ENCODE results near the gene ALK. TPM values are rescaled to one million over a fixed set of nuclear protein-coding genes. Genes with fewer than 3 reads are reported as not detected.
"Not testable (repeated sequence)": the region's sequence is repeated elsewhere in the genome, so short reads cannot be mapped to it uniquely, and the experiment has no call there.

The ALK gene
- total and polyA plus RNA-seq, 3 experiments from 2014 or later: not detected

GRCh38 chr2:29751390-29751789 lies 170.0 kb downstream of the ALK start:
- H3K36me3 Mint-ChIP-seq: no peaks in the 10 kb centered on the region
- Histone ChIP-seq H3K27me3 (ENCODE audit: insufficient read depth, low read length, poor library complexity, severe bottlenecking) (no peaks in the 10 kb centered on the region), H3K4me3 (ENCODE audit: low read length) (no peak overlapping the region), H3K9me3 (ENCODE audit: low read length) (no peaks in the 10 kb centered on the region), H3K4me1 (ENCODE audit: insufficient read depth, low read length) (no peaks in the 10 kb centered on the region), H3K27ac (ENCODE audit: low read depth, low read length) (no peak overlapping the region), H3K36me3 (ENCODE audit: insufficient read depth, low read length) (no peaks in the 10 kb centered on the region)
- H3K27me3 Mint-ChIP-seq: peaks cover 0 to 8% of the 10 kb centered on the region in 2 donors
- no peak overlapping the region for H3K27ac Mint-ChIP-seq
- no peaks in the 10 kb centered on the region for H3K4me1 Mint-ChIP-seq
- no peak overlapping the region for H3K4me3 Mint-ChIP-seq
- no peaks in the 10 kb centered on the region for H3K9me3 Mint-ChIP-seq
- no peak for DNase-seq
- POLR2A ChIA-PET: no interaction called here
- CTCF ChIA-PET: no interaction called here

GRCh38 chr2:29750463-29750862 lies 170.9 kb downstream of the ALK start:
- H3K27ac Mint-ChIP-seq; H3K27me3 Mint-ChIP-seq; H3K4me3 Mint-ChIP-seq; H3K4me3 ChIP-seq (ENCODE audit: low read length); H3K4me1 ChIP-seq (ENCODE audit: insufficient read depth, low read length); H3K36me3 ChIP-seq (ENCODE audit: insufficient read depth, low read length); POLR2A ChIA-PET; H3K27ac ChIP-seq (ENCODE audit: low read depth, low read length); H3K9me3 Mint-ChIP-seq; DNase-seq; H3K4me1 Mint-ChIP-seq; H3K36me3 Mint-ChIP-seq; CTCF ChIA-PET; H3K27me3 ChIP-seq (ENCODE audit: insufficient read depth, low read length, poor library complexity, severe bottlenecking); H3K9me3 ChIP-seq (ENCODE audit: low read length): not testable (repeated sequence)

GRCh38 chr2:29749843-29750242 lies 171.5 kb downstream of the ALK start:
- Mint-ChIP-seq H3K4me1 (no peaks in the 10 kb centered on the region), H3K36me3 (no peaks in the 10 kb centered on the region), H3K27ac (no peak overlapping the region), H3K4me3 (no peak overlapping the region), H3K9me3 (no peaks in the 10 kb centered on the region), H3K27me3 (peaks cover 0 to 8% of the 10 kb centered on the region in 2 donors)
- Histone ChIP-seq H3K27me3 (ENCODE audit: insufficient read depth, low read length, poor library complexity, severe bottlenecking) (no peaks in the 10 kb centered on the region), H3K4me3 (ENCODE audit: low read length) (no peak overlapping the region), H3K36me3 (ENCODE audit: insufficient read depth, low read length) (no peaks in the 10 kb centered on the region), H3K9me3 (ENCODE audit: low read length) (no peaks in the 10 kb centered on the region), H3K4me1 (ENCODE audit: insufficient read depth, low read length) (no peaks in the 10 kb centered on the region), H3K27ac (ENCODE audit: low read depth, low read length) (no peak overlapping the region)
- no peak for DNase-seq
- POLR2A ChIA-PET: no interaction called here
- CTCF ChIA-PET: no interaction called here

- H3K9me3 Mint-ChIP-seq: no peaks in the 10 kb centered on the region
- CTCF ChIA-PET: no interaction called here
- no peak for DNase-seq
- Histone ChIP-seq H3K36me3 (ENCODE audit: insufficient read depth, low read length) (no peaks in the 10 kb centered on the region), H3K9me3 (ENCODE audit: low read length) (no peaks in the 10 kb centered on the region), H3K4me3 (ENCODE audit: low read length) (no peak overlapping the region), H3K27ac (ENCODE audit: low read depth, low read length) (no peak overlapping the region), H3K4me1 (ENCODE audit: insufficient read depth, low read length) (no peaks in the 10 kb centered on the region), H3K27me3 (ENCODE audit: insufficient read depth, low read length, poor library complexity, severe bottlenecking) (no peaks in the 10 kb centered on the region)
- no peak overlapping the region for H3K27ac Mint-ChIP-seq
- H3K4me3 Mint-ChIP-seq: no peak overlapping the region
- no peaks in the 10 kb centered on the region for H3K36me3 Mint-ChIP-seq
- peaks cover 3 to 12% of the 10 kb centered on the region in 2 donors for H3K27me3 Mint-ChIP-seq
- POLR2A ChIA-PET: no interaction called here
- H3K4me1 Mint-ChIP-seq: no peaks in the 10 kb centered on the region
Measured at GRCh38 chr2:29749041-29749440, 172.3 kb downstream of the ALK start.

GRCh38 chr2:29747786-29748470 lies 173.5 kb downstream of the ALK start:
- H3K36me3 Mint-ChIP-seq: no peaks in the 10 kb centered on the region
- H3K27ac Mint-ChIP-seq: no peak overlapping the region
- H3K9me3 ChIP-seq (ENCODE audit: low read length): no peaks in the 10 kb centered on the region
- H3K4me1 Mint-ChIP-seq: no peaks in the 10 kb centered on the region
- CTCF ChIA-PET: no interaction called here
- no peak overlapping the region for H3K4me3 ChIP-seq (ENCODE audit: low read length)
- POLR2A ChIA-PET: no interaction called here
- H3K27me3 Mint-ChIP-seq: peaks cover 5% of the 10 kb centered on the region in 2 donors
- no peaks in the 10 kb centered on the region for H3K9me3 Mint-ChIP-seq
- H3K27me3 ChIP-seq (ENCODE audit: insufficient read depth, low read length, poor library complexity, severe bottlenecking): no peaks in the 10 kb centered on the region
- H3K4me1 ChIP-seq (ENCODE audit: insufficient read depth, low read length): no peaks in the 10 kb centered on the region
- H3K4me3 Mint-ChIP-seq: no peak overlapping the region
- H3K27ac ChIP-seq (ENCODE audit: low read depth, low read length): no peak overlapping the region
- no peaks in the 10 kb centered on the region for H3K36me3 ChIP-seq (ENCODE audit: insufficient read depth, low read length)
- DNase-seq: no peak

- DNase-seq: no peak
- Histone ChIP-seq H3K36me3 (ENCODE audit: insufficient read depth, low read length) (no peaks in the 10 kb centered on the region), H3K27ac (ENCODE audit: low read depth, low read length) (no peak overlapping the region), H3K9me3 (ENCODE audit: low read length) (no peaks in the 10 kb centered on the region), H3K4me3 (ENCODE audit: low read length) (no peak overlapping the region), H3K4me1 (ENCODE audit: insufficient read depth, low read length) (no peaks in the 10 kb centered on the region), H3K27me3 (ENCODE audit: insufficient read depth, low read length, poor library complexity, severe bottlenecking) (no peaks in the 10 kb centered on the region)
- ChIA-PET POLR2A (no interaction called here), CTCF (no interaction called here)
- Mint-ChIP-seq H3K36me3 (no peaks in the 10 kb centered on the region), H3K9me3 (no peaks in the 10 kb centered on the region), H3K27me3 (peaks cover 5% of the 10 kb centered on the region in 2 donors), H3K4me3 (no peak overlapping the region), H3K27ac (no peak overlapping the region), H3K4me1 (no peaks in the 10 kb centered on the region)
Measured at GRCh38 chr2:29744976-29745375, 176.4 kb downstream of the ALK start.

GRCh38 chr2:29743516-29743915 lies 177.9 kb downstream of the ALK start:
- Histone ChIP-seq H3K27ac (ENCODE audit: low read depth, low read length) (no peak overlapping the region), H3K36me3 (ENCODE audit: insufficient read depth, low read length) (no peaks in the 10 kb centered on the region), H3K9me3 (ENCODE audit: low read length) (no peaks in the 10 kb centered on the region), H3K4me1 (ENCODE audit: insufficient read depth, low read length) (no peaks in the 10 kb centered on the region), H3K27me3 (ENCODE audit: insufficient read depth, low read length, poor library complexity, severe bottlenecking) (no peaks in the 10 kb centered on the region), H3K4me3 (ENCODE audit: low read length) (no peak overlapping the region)
- DNase-seq: no peak
- H3K9me3 Mint-ChIP-seq: no peaks in the 10 kb centered on the region
- H3K36me3 Mint-ChIP-seq: no peaks in the 10 kb centered on the region
- peaks cover 5% of the 10 kb centered on the region in 2 donors for H3K27me3 Mint-ChIP-seq
- H3K4me3 Mint-ChIP-seq: no peak overlapping the region
- H3K27ac Mint-ChIP-seq: no peak overlapping the region
- POLR2A ChIA-PET: no interaction called here
- no peaks in the 10 kb centered on the region for H3K4me1 Mint-ChIP-seq
- CTCF ChIA-PET: no interaction called here

GRCh38 chr2:29742656-29743055 lies 178.7 kb downstream of the ALK start:
- no peak overlapping the region for H3K27ac Mint-ChIP-seq
- POLR2A ChIA-PET: no interaction called here
- no peaks in the 10 kb centered on the region for H3K36me3 Mint-ChIP-seq
- no peaks in the 10 kb centered on the region for H3K9me3 Mint-ChIP-seq
- Histone ChIP-seq H3K4me3 (ENCODE audit: low read length) (no peak overlapping the region), H3K27ac (ENCODE audit: low read depth, low read length) (no peak overlapping the region), H3K27me3 (ENCODE audit: insufficient read depth, low read length, poor library complexity, severe bottlenecking) (no peaks in the 10 kb centered on the region), H3K4me1 (ENCODE audit: insufficient read depth, low read length) (no peaks in the 10 kb centered on the region), H3K36me3 (ENCODE audit: insufficient read depth, low read length) (no peaks in the 10 kb centered on the region), H3K9me3 (ENCODE audit: low read length) (no peaks in the 10 kb centered on the region)
- peaks cover 5% of the 10 kb centered on the region in 2 donors for H3K27me3 Mint-ChIP-seq
- H3K4me3 Mint-ChIP-seq: no peak overlapping the region
- H3K4me1 Mint-ChIP-seq: no peaks in the 10 kb centered on the region
- CTCF ChIA-PET: no interaction called here
- no peak for DNase-seq

- Histone ChIP-seq H3K27me3 (ENCODE audit: insufficient read depth, low read length, poor library complexity, severe bottlenecking) (no peaks in the 10 kb centered on the region), H3K27ac (ENCODE audit: low read depth, low read length) (no peak overlapping the region), H3K36me3 (ENCODE audit: insufficient read depth, low read length) (no peaks in the 10 kb centered on the region), H3K9me3 (ENCODE audit: low read length) (no peaks in the 10 kb centered on the region), H3K4me1 (ENCODE audit: insufficient read depth, low read length) (no peaks in the 10 kb centered on the region), H3K4me3 (ENCODE audit: low read length) (no peak overlapping the region)
- H3K4me3 Mint-ChIP-seq: no peak overlapping the region
- no peaks in the 10 kb centered on the region for H3K36me3 Mint-ChIP-seq
- ChIA-PET POLR2A (no interaction called here), CTCF (no interaction called here)
- H3K9me3 Mint-ChIP-seq: no peaks in the 10 kb centered on the region
- peaks cover 5% of the 10 kb centered on the region in 2 donors for H3K27me3 Mint-ChIP-seq
- no peak for DNase-seq
- H3K27ac Mint-ChIP-seq: no peak overlapping the region
- H3K4me1 Mint-ChIP-seq: no peaks in the 10 kb centered on the region
Measured at GRCh38 chr2:29741132-29741531, 180.3 kb downstream of the ALK start.
